SK-N-MC (cell line): ENCODE results near the gene SLC41A3.

ENCODE experiments used
- DNase-seq: peaks from one replicate; pipeline ENCODE4 v3.0.0-alpha.2; 2011; ENCODE audit warnings: low read depth, low spot score
- H3K27ac ChIP-seq: fragments of 200-600 bp; sonication (generic); 2 replicates; pipeline ENCODE4 v1.5.1; 2016; ENCODE audit warnings: mixed run types
- H3K36me3 ChIP-seq: fragments of 200-600 bp; sonication (generic); 2 replicates; pipeline ENCODE4 v1.6.1; 2017; ENCODE audit warnings: antibody characterized with exemption, low read length, mixed read lengths; ENCODE audit not compliant: insufficient read depth
- H3K4me3 ChIP-seq: fragments of 200-600 bp; sonication (generic); 2 replicates; pipeline ENCODE4 v1.5.1; 2016
- H3K9ac ChIP-seq: fragments of 200-600 bp; sonication (generic); 2 replicates; pipeline ENCODE4 v1.8.0; 2017; ENCODE audit warnings: mixed run types, mixed read lengths; ENCODE audit not compliant: insufficient read length
- H3K9me3 ChIP-seq: fragments of 200-600 bp; sonication (generic); 2 replicates; pipeline ENCODE4 v1.6.1; 2017; ENCODE audit warnings: low read depth, mild to moderate bottlenecking, antibody characterized with exemption, low read length, moderate library complexity, mixed read lengths
- EZH2 ChIP-seq: fragments of 200-600 bp; sonication (generic); IDR thresholded peaks from one replicate; pipeline ENCODE4 v1.6.1; 2017; ENCODE audit warnings: antibody characterized with exemption
- FOXP2 ChIP-seq: optimal IDR thresholded peaks from 2 replicates; pipeline ENCODE3; 2011; ENCODE audit warnings: mild to moderate bottlenecking, moderate library complexity; ENCODE audit not compliant: insufficient read depth; ENCODE audit errors: extremely low read length, control extremely low read depth
- POLR2AphosphoS5 ChIP-seq: IDR thresholded peaks from 2 replicates; pipeline ENCODE4 v1.6.1; 2012; ENCODE audit warnings: mild to moderate bottlenecking, low read depth, low read length, borderline replicate concordance

SLC41A3 gene

GRCh38 chr3:126019683-126020082 is 64.2 kb downstream of the SLC41A3 start:
- DNase-seq, result no peak
- TF ChIP-seq FOXP2, result no peak
- Histone ChIP-seq H3K9me3 (no peaks in the 10 kb centered on the region), H3K4me3 (no peak overlapping the region), H3K36me3 (no peaks in the 10 kb centered on the region), H3K9ac (no peak overlapping the region), H3K27ac (no peak overlapping the region)

DNA sequence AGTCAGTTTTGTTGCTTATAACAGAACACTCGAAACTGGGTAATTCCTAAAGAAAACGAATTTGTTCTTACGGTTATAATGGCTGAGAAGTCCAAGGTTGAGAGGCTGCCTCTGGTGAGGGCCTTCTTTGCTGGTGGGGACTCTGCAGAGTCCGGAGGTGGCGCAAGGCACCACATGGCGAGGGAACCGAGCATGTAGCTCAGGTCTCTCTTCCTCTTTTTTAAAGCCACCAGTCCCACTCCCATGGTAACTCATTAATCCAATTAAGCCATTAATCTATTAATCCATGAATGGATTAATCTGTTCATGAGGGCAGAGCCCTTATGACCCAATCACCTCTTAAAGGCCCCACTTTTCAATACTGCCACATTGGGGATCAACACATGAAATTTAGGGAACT is 64.9 kb downstream of the SLC41A3 start:
- no peaks in the 10 kb centered on the region for H3K9me3 ChIP-seq
- TF ChIP-seq POLR2AphosphoS5 (no peak), FOXP2 (no peak), EZH2 (no peak)
- no peak overlapping the region for H3K27ac ChIP-seq
- no peak for DNase-seq
- H3K4me3 ChIP-seq, result no peak overlapping the region
- H3K9ac ChIP-seq, result no peak overlapping the region
- H3K36me3 ChIP-seq, result no peaks in the 10 kb centered on the region

- no peak overlapping the region for H3K9ac ChIP-seq
- TF ChIP-seq POLR2AphosphoS5 (no peak), FOXP2 (no peak), EZH2 (no peak)
- H3K27ac ChIP-seq, result no peak overlapping the region
- H3K36me3 ChIP-seq, result no peaks in the 10 kb centered on the region
- H3K4me3 ChIP-seq, result no peak overlapping the region
- H3K9me3 ChIP-seq, result no peaks in the 10 kb centered on the region
- DNase-seq, result no peak
These were observed 65.4 kb downstream of the SLC41A3 start for GRCh38 chr3:126018545-126018944.

GRCh38 chr3:126017362-126017761 is 66.6 kb downstream of the SLC41A3 start:
- Histone ChIP-seq H3K27ac (no peak overlapping the region), H3K4me3 (no peak overlapping the region), H3K9me3 (no peaks in the 10 kb centered on the region), H3K9ac (no peak overlapping the region), H3K36me3 (no peaks in the 10 kb centered on the region)
- TF ChIP-seq EZH2, result no peak
- TF ChIP-seq POLR2AphosphoS5, result no peak
- no peak for DNase-seq

GRCh38 chr3:126016616-126017015 is 67.3 kb downstream of the SLC41A3 start:
- no peak for DNase-seq
- Histone ChIP-seq H3K9ac (no peak overlapping the region), H3K9me3 (no peaks in the 10 kb centered on the region), H3K27ac (no peak overlapping the region), H3K36me3 (no peaks in the 10 kb centered on the region), H3K4me3 (no peak overlapping the region)
- TF ChIP-seq EZH2 (no peak), POLR2AphosphoS5 (no peak), FOXP2 (no peak)

DNA sequence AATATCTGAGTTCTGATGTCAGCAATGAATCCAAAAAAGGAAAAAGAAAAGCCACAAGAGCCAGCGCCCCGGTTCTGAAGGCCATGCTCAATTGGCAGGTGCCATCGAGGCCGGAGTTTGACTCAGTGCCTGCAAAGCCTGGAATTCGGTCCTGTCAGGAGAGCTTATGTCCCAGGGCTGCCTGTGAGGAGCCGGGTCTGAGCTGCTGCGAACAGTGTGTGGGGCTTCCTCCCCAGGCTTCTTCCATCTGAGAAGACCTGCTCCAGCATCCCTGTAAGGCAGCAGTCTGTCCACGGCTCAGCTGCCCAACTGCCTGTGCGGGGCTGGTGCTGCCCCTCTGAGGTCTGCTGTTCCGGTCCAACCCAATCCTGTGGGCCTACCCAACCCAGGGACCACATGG is 68.8 kb downstream of the SLC41A3 start:
- no peak overlapping the region for H3K9ac ChIP-seq
- no peaks in the 10 kb centered on the region for H3K9me3 ChIP-seq
- TF ChIP-seq FOXP2 (no peak), EZH2 (no peak), POLR2AphosphoS5 (no peak)
- H3K36me3 ChIP-seq, result no peaks in the 10 kb centered on the region
- DNase-seq, result no peak
- no peak overlapping the region for H3K4me3 ChIP-seq
- no peak overlapping the region for H3K27ac ChIP-seq

DNA sequence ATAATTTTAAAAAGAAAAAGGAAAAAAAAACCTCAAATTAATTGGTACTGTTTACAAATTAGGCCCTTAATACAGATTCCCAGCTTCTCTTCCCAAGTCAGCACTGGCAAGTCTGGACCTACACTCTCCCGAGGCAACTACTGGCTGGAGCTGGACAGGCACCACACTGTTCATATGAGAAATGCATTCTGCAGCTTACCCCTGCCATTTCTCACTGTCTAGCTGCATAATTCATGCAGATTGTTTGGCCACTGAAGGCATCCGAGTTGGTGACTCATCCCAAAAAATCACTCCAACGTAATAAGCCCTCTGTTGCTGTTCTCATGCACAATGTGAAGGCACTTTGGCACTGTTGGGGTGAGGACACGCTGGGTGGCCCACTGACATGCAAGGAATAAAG is 69.7 kb downstream of the SLC41A3 start:
- no peak for TF ChIP-seq FOXP2
- no peak for TF ChIP-seq POLR2AphosphoS5
- TF ChIP-seq EZH2, result no peak
- Histone ChIP-seq H3K9ac (no peak overlapping the region), H3K9me3 (no peaks in the 10 kb centered on the region), H3K36me3 (no peaks in the 10 kb centered on the region), H3K4me3 (no peak overlapping the region), H3K27ac (no peak overlapping the region)
- no peak for DNase-seq

DNA sequence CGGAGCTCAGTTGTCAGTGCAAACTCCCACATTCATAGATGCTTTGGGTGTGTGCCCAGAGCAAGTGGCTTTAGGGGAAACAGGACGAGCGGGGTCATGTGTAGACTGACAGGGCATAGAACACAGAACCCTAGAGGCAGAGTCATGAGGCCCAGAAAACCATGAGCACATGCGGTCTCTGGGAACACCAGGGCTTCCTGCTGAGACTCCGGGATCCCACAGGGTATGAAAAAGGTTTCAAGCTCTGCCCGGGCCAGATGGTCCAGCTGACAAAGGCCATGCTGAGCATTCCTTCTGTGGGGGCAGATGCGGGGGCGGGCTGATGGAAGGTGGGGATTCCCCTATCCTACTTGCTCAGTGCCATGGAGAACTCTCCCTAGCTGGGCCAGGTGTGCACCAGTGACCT is 70.2 kb downstream of the SLC41A3 start:
- no peak overlapping the region for H3K4me3 ChIP-seq
- TF ChIP-seq EZH2, result no peak
- H3K9me3 ChIP-seq, result no peaks in the 10 kb centered on the region
- no peaks in the 10 kb centered on the region for H3K36me3 ChIP-seq
- no peak overlapping the region for H3K27ac ChIP-seq
- DNase-seq, result no peak
- no peak overlapping the region for H3K9ac ChIP-seq

- Histone ChIP-seq H3K36me3 (peaks cover 10% of the 10 kb centered on the region; the same call in 1 of the 2 replicates), H3K27ac (no peak overlapping the region), H3K4me3 (no peak overlapping the region), H3K9ac (no peak overlapping the region), H3K9me3 (no peaks in the 10 kb centered on the region)
- DNase-seq, result no peak
- no peak for TF ChIP-seq FOXP2
- no peak for TF ChIP-seq POLR2AphosphoS5
- TF ChIP-seq EZH2, result no peak
These were observed 74.7 kb downstream of the SLC41A3 start for GRCh38 chr3:126009181-126009580.

- TF ChIP-seq EZH2 (no peak), FOXP2 (no peak), POLR2AphosphoS5 (no peak)
- Histone ChIP-seq H3K9me3 (no peaks in the 10 kb centered on the region), H3K4me3 (no peak overlapping the region), H3K27ac (no peak overlapping the region), H3K9ac (no peak overlapping the region), H3K36me3 (peaks cover 10% of the 10 kb centered on the region; the same call in 1 of the 2 replicates)
- DNase-seq, result no peak
These were observed 75.7 kb downstream of the SLC41A3 start for GRCh38 chr3:126008219-126008618.
